HepG2 (cell line): ENCODE results near the gene GLYR1. TPM values are rescaled to one million over a fixed set of nuclear protein-coding genes. Genes with fewer than 3 reads are reported as not detected.

Experiments
- AGO2 ChIP-seq: fragments of 200-400 bp; formaldehyde crosslinking; optimal IDR thresholded peaks from 2 replicates; pipeline ENCODE3; 2017; ENCODE audit warnings: mild to moderate bottlenecking, low read depth, low read length, moderate library complexity
- FOSL2 ChIP-seq: sonication (generic); formaldehyde crosslinking; IDR thresholded peaks from 2 replicates; pipeline ENCODE4 v1.4.0; 2020; ENCODE audit warnings: missing genetic modification reagents
- GZF1 ChIP-seq: sonication (generic); formaldehyde crosslinking; IDR thresholded peaks from 2 replicates; pipeline ENCODE4 v1.5.1; 2020; ENCODE audit warnings: mild to moderate bottlenecking, missing genetic modification reagents
- HOXA3 ChIP-seq: sonication (generic); formaldehyde crosslinking; IDR thresholded peaks from 2 replicates; pipeline ENCODE4 v1.5.0; 2020; ENCODE audit warnings: missing genetic modification reagents
- MYNN ChIP-seq: sonication (generic); formaldehyde crosslinking; IDR thresholded peaks from 2 replicates; pipeline ENCODE4 v1.4.0; 2020; ENCODE audit warnings: mild to moderate bottlenecking, low read depth, missing genetic modification reagents
- NAIF1 ChIP-seq: sonication (generic); formaldehyde crosslinking; IDR thresholded peaks from 2 replicates; pipeline ENCODE4 v1.5.0; 2020; ENCODE audit warnings: mild to moderate bottlenecking, missing genetic modification reagents, borderline replicate concordance
- PAX8 ChIP-seq: sonication (generic); formaldehyde crosslinking; IDR thresholded peaks from 2 replicates; pipeline ENCODE4 v1.8.0; 2022; ENCODE audit warnings: mild to moderate bottlenecking, missing genetic modification reagents, borderline replicate concordance
- SOX6 ChIP-seq, 2 experiments: fragments of 450-650 bp in 1 of 2; sonication (generic) in 1 of 2; formaldehyde crosslinking in 1 of 2; IDR thresholded peaks; 2 replicates each; pipeline versions ENCODE4 v1.4.0 to v1.6.1; 2017 to 2020; ENCODE audit warnings: antibody characterized with exemption in 1 of 2, mild to moderate bottlenecking in 1 of 2, missing genetic modification reagents in 1 of 2
- YY1 ChIP-seq: IDR thresholded peaks from 2 replicates; pipeline ENCODE4 v1.6.1; 2011; ENCODE audit warnings: low read length, low read depth, moderate library complexity, mild to moderate bottlenecking; ENCODE audit not compliant: insufficient read depth, insufficient replicate concordance
- ZNF235 ChIP-seq: sonication (generic); formaldehyde crosslinking; IDR thresholded peaks from 2 replicates; pipeline ENCODE4 v1.8.1; 2023; ENCODE audit warnings: mild to moderate bottlenecking, missing genetic modification reagents, borderline replicate concordance
- ZNF441 ChIP-seq: sonication (generic); formaldehyde crosslinking; IDR thresholded peaks from 2 replicates; pipeline ENCODE4 v1.7.0; 2021; ENCODE audit warnings: missing genetic modification reagents, borderline replicate concordance
- ZNF468 ChIP-seq: sonication (generic); formaldehyde crosslinking; IDR thresholded peaks from 2 replicates; pipeline ENCODE4 v1.8.0; 2022; ENCODE audit warnings: mild to moderate bottlenecking, moderate library complexity, missing genetic modification reagents
- ZNF543 ChIP-seq: sonication (generic); formaldehyde crosslinking; IDR thresholded peaks from 2 replicates; pipeline ENCODE4 v1.4.0; 2020; ENCODE audit warnings: mild to moderate bottlenecking, missing genetic modification reagents
- ZNF772 ChIP-seq: sonication (generic); formaldehyde crosslinking; IDR thresholded peaks from 2 replicates; pipeline ENCODE4 v1.5.0; 2020; ENCODE audit warnings: mild to moderate bottlenecking, missing genetic modification reagents
- ZNF792 ChIP-seq: IDR thresholded peaks from 2 replicates; pipeline ENCODE4 v1.6.1; 2016
- polyA plus RNA-seq, 8 experiments: library from polyadenylated mRNA; depleted of rRNA in 3 of 8; stranded (reverse) in 7 of 8; unstranded in 1 of 8; fragments of >200 nt; fragmentation: Illumina TruSeq in 4 of 8; extraction: Trizol in 4 of 8; gene quantifications; 2 replicates each; pipeline versions ENCODE4 v1.2.1 to v1.2.3, GENCODE V29; 2011 to 2016; ENCODE audit warnings: low read depth in 4 of 8, missing spikeins in 1 of 8, mixed read lengths in 1 of 8; ENCODE audit not compliant: insufficient read depth in 1 of 8
- total RNA-seq, 5 experiments: library from RNA; depleted of rRNA; stranded (reverse); fragments of >200 nt; fragmentation: Illumina TruSeq; extraction: Trizol; gene quantifications; 2 replicates each; pipeline ENCODE4 v1.2.3, GENCODE V29; 2016; ENCODE audit warnings: low read depth in 1 of 5
- TF ChIP-seq, protein P1 (sequence below): sonication (generic); formaldehyde crosslinking; IDR thresholded peaks from 2 replicates; pipeline ENCODE4 v1.4.0; 2020; ENCODE audit warnings: mild to moderate bottlenecking, missing genetic modification reagents
- TF ChIP-seq, protein P2 (sequence below): sonication (generic); formaldehyde crosslinking; IDR thresholded peaks from 2 replicates; pipeline ENCODE4 v1.5.1; 2020; ENCODE audit warnings: missing genetic modification reagents, mild to moderate bottlenecking, borderline replicate concordance
- TF ChIP-seq, protein P3 (sequence below): sonication (generic); formaldehyde crosslinking; IDR thresholded peaks from 2 replicates; pipeline ENCODE4 v1.4.0; 2020; ENCODE audit warnings: missing genetic modification reagents
- TF ChIP-seq, protein P4 (sequence below): sonication (generic); formaldehyde crosslinking; IDR thresholded peaks from 2 replicates; pipeline ENCODE4 v1.4.0; 2020; ENCODE audit warnings: mild to moderate bottlenecking, missing genetic modification reagents, borderline replicate concordance

Gene GLYR1
- total and polyA plus RNA-seq, 2 of the 13 experiments (the other 11 are each of a cell fraction or from before 2014, with no cell fraction given): 28.3 to 48.7 TPM

DNA sequence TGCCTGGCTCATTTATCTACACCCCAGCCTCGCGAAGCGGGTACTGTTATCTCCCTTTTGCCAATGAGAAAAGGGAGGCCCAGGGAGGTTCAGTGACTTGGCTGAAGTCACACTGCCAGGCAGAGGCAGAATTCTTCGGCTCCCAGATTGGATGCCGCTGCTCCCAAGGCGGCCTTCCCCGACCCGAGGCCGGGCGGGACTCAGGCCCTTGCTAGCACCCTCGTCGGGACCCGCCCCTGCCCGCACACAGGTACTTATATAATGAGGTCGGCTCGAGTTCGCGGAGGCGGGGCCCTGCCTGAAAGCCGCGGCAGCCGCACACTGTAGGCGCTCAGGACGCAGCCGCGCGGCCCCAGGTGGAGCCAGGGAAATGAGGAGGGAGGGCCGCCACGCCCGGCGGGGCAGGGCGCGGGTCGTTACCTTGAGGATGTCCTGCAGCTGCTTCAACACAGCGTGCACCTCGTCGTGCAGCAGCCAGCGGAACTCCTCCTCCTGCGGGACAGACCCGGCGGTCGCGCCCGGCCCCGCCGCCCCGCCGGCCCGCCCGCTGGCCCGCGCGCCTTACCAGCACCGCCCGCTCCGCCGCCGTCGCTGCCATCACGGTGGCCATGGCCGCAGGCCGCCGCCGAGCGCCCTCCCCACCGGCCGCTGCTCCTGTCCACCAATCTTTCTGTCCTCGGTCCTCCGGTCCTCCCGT is 45.0 kb downstream of the GLYR1 start, which contains the start of gene ROGDI (continued):
- TF ChIP-seq YY1 (peak; percentile 51), NAIF1 (CRISPR knock-in tag) (no peak), FOSL2 (no peak), GZF1 (CRISPR knock-in tag) (no peak), ZNF441 (CRISPR knock-in tag) (no peak), ZNF235 (CRISPR knock-in tag) (peak; percentile 20; the same call in 1 of the 2 replicates), SOX6 (IDR thresholded peaks at IDR 0.05) (no peak), SOX6 (CRISPR knock-in tag; IDR thresholded peaks at IDR 0.05) (no peak; the same call in 1 of the 2 replicates), ZNF772 (peak; percentile 47; the same call in 1 of the 2 replicates), HOXA3 (CRISPR knock-in tag) (peak; percentile 20; the same call in 1 of the 2 replicates), ZNF543 (0 out of 2 replicates have a peak, but pooled peaks have one; percentile 48), MYNN (CRISPR knock-in tag) (no peak), PAX8 (CRISPR knock-in tag) (no peak), ZNF468 (no peak), ZNF792 (peak; percentile 10; the same call in 1 of the 2 replicates), AGO2 (no peak)
- TF ChIP-seq, protein P1, sequence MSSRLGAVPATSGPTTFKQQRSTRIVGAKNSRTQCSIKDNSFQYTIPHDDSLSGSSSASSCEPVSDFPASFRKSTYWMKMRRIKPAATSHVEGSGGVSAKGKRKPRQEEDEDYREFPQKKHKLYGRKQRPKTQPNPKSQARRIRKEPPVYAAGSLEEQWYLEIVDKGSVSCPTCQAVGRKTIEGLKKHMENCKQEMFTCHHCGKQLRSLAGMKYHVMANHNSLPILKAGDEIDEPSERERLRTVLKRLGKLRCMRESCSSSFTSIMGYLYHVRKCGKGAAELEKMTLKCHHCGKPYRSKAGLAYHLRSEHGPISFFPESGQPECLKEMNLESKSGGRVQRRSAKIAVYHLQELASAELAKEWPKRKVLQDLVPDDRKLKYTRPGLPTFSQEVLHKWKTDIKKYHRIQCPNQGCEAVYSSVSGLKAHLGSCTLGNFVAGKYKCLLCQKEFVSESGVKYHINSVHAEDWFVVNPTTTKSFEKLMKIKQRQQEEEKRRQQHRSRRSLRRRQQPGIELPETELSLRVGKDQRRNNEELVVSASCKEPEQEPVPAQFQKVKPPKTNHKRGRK (CRISPR knock-in tag): no peak
- TF ChIP-seq, protein P2, sequence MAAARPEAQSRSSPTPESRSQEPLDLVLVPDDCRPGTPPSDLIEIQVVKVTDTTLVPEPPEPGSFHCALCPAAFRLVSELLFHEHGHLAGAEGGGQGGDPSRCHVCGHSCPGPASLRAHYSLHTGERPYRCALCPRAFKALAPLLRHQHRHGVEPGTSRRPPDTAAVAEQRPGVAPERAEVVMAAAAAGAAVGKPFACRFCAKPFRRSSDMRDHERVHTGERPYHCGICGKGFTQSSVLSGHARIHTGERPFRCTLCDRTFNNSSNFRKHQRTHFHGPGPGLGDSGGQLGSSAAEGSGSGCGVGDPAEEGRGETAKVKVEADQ (CRISPR knock-in tag): no peak; the same call in 1 of the 2 replicates
- TF ChIP-seq, protein P3, sequence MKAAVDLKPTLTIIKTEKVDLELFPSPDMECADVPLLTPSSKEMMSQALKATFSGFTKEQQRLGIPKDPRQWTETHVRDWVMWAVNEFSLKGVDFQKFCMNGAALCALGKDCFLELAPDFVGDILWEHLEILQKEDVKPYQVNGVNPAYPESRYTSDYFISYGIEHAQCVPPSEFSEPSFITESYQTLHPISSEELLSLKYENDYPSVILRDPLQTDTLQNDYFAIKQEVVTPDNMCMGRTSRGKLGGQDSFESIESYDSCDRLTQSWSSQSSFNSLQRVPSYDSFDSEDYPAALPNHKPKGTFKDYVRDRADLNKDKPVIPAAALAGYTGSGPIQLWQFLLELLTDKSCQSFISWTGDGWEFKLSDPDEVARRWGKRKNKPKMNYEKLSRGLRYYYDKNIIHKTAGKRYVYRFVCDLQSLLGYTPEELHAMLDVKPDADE (CRISPR knock-in tag): no peak; the same call in 1 of the 2 replicates
- TF ChIP-seq, protein P4, sequence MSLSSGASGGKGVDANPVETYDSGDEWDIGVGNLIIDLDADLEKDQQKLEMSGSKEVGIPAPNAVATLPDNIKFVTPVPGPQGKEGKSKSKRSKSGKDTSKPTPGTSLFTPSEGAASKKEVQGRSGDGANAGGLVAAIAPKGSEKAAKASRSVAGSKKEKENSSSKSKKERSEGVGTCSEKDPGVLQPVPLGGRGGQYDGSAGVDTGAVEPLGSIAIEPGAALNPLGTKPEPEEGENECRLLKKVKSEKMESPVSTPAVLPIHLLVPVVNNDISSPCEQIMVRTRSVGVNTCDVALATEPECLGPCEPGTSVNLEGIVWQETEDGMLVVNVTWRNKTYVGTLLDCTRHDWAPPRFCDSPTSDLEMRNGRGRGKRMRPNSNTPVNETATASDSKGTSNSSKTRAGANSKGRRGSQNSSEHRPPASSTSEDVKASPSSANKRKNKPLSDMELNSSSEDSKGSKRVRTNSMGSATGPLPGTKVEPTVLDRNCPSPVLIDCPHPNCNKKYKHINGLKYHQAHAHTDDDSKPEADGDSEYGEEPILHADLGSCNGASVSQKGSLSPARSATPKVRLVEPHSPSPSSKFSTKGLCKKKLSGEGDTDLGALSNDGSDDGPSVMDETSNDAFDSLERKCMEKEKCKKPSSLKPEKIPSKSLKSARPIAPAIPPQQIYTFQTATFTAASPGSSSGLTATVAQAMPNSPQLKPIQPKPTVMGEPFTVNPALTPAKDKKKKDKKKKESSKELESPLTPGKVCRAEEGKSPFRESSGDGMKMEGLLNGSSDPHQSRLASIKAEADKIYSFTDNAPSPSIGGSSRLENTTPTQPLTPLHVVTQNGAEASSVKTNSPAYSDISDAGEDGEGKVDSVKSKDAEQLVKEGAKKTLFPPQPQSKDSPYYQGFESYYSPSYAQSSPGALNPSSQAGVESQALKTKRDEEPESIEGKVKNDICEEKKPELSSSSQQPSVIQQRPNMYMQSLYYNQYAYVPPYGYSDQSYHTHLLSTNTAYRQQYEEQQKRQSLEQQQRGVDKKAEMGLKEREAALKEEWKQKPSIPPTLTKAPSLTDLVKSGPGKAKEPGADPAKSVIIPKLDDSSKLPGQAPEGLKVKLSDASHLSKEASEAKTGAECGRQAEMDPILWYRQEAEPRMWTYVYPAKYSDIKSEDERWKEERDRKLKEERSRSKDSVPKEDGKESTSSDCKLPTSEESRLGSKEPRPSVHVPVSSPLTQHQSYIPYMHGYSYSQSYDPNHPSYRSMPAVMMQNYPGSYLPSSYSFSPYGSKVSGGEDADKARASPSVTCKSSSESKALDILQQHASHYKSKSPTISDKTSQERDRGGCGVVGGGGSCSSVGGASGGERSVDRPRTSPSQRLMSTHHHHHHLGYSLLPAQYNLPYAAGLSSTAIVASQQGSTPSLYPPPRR: no peak
